ENCODE data around the gene BCAT1.
"Not testable (repeated sequence)": the region's sequence is repeated elsewhere in the genome, so short reads cannot be mapped to it uniquely, and the experiment has no call there.

The BCAT1 gene

DNA sequence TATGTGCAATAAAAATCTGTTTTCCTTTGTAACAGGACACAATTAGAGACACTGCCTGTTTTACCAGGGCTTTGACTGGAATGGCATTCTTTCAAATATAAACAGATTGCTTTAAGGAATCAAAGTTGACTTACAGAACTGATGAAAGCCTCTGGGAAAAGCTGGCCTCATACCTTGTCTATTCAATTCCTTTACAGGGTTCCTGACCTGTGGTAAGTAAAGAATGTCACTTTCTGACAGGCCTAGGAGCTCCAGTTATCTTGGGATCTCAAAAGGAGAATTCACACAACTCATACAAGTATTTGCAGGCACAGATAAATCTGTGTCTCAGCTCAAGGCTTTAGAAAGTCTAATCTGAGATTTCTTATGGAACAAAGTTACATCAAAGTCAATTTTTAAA lies 88.4 kb downstream of the BCAT1 start:
- DNase-seq (ENCODE audit: low read depth in 2 of 2): no peak

- DNase-seq (ENCODE audit: low read depth in 2 of 2): no peak
Observed at GRCh38 chr12:24856541-24856940, 92.4 kb downstream of the BCAT1 start.

DNA sequence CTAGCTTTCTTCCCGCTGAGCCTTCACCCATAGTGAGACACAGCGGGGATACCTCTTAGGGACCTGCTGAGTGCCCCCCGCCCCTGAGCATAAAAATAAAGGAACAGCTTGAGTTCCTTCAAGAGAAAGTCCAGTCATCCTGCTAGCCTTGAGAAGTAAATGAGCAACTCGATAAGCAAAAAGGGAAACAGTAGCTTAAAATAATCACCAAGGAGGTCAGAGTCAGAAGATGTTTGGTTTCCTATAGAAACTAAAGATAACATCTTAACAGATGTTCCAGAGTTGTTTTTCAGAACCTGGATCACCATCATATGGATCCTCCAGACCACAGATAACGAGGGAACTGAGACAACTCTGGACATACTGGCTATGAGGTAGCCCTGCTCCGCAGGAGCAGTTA lies 94.0 kb downstream of the BCAT1 start:
- DNase-seq (ENCODE audit: low read depth in 2 of 2): no peak

DNA sequence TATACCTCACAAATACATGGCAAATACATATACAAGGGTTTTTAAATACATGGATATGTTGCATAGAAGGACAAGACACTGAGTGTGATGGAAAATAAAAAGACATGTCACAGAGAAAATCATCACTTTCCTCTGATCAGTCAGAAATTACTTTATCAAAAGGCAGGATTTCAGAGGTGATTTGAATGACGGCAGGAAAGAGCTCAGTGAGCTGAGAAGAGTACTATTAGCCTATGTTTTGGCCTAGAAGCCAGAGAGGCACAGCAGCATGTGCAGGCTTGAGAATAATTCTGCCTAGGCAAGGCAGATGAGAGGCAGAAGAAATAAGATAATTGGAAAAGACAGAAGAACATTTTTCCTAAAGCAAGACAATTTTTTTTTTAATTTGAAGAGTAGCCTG lies 94.9 kb downstream of the BCAT1 start:
- DNase-seq (ENCODE audit: low read depth in 2 of 2): no peak

DNA sequence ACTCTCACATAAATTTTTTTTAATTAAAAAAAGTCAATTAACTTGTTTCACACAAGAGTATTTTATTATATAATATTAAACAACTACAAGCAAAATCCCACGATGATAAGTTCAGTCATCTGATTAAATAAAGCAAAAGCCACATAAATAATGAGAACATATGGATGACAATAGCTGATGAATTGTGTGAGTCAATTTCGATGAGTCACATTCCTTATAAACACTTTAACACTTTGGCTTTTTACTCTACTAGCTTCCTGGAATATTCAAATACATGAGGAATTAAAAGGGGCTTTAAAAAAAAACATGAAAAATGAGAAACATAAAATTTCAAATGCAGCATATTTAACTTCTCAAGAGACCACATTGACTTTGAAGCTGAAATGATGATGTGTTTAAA lies 95.3 kb downstream of the BCAT1 start:
- DNase-seq (ENCODE audit: low read depth in 2 of 2): no peak

DNA sequence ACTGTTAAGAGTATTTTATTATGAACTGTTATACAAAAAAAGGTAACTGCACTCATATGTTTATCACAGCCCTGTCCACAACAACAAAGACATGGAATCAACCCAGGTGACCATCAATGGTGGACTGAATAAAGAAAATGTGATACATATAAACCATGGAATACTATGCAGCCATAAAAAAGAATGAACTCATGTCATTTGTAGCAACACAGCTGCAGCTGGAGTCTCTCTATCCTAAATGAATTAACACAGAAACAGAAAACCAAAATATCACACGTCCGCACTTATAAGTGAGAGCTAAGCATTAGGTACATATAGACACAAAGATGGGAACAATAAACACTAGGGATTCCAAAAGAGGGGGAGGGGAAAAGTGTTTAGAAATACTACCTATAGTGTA lies 95.8 kb downstream of the BCAT1 start:
- no peak for DNase-seq (ENCODE audit: low read depth in 2 of 2)

DNA sequence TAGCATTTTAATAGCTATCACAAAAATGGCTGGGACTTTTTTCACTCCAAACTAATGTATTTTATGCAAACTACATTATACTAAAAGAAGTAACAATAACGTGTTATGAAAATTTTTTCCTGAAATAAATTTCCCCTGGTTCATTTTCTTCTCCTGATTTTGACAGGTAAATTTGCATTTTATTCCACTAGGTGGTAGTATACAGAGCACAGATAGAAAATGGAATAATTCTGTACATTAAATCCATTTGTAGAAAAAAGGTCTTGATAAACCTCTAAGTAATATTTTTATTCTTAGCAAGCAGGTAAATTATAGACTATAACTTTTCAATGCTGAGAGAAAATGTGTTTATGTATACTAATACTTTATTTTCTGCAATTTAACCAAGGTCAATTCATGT lies 96.5 kb downstream of the BCAT1 start:
- no peak for DNase-seq (ENCODE audit: low read depth in 2 of 2)

GRCh38 chr12:24851883-24852282 lies 97.0 kb downstream of the BCAT1 start:
- not testable (repeated sequence) for DNase-seq (ENCODE audit: low read depth in 2 of 2)

DNA sequence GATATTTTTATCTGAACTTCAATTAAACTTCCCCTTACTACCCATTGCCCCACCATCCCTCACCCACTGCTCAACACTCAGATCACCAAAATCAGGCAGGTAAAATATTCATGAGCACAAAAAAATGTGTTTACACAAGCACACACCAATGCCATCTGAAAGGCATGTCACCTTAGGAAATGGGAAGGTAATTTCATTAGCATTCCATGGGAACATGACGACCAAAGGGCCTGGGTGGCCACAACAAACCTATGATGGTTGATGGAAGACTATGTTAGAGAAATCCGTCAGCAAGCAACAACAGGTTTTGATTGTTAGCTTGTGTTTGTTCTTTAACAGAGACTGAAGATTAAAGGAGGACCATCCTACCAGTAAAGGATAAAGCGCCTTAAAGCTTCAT lies 97.6 kb downstream of the BCAT1 start:
- DNase-seq (ENCODE audit: low read depth in 2 of 2): no peak

- DNase-seq (ENCODE audit: low read depth in 2 of 2): no peak
Observed at GRCh38 chr12:24850496-24850895, 98.4 kb downstream of the BCAT1 start.

DNA sequence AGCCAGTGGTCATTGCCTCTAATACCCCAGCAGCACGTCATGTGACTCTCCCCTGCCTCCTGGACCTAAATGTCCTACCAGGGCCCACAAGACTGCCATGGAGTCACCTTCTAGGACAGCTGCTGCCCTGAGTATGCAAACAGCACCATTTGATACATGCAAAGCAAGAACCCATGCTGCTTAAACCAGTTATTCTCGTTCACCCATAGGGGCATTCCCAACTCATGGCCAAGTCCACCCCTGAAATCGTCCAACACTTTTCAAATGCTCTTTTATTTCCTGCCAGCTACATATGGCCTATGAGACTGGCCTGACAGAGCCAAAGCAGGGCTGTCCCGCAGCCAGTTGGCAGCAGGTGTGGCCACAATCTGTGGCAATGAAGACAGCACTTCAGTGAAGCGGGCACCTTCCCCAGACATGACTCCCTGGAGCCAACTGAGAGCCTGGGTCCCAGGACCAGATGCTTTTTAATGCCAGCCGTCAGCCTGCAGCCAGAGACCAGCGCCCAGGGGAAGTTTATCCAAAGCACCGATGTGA lies 99.9 kb downstream of the BCAT1 start:
- no peak for DNase-seq (ENCODE audit: low read depth in 2 of 2)

DNA sequence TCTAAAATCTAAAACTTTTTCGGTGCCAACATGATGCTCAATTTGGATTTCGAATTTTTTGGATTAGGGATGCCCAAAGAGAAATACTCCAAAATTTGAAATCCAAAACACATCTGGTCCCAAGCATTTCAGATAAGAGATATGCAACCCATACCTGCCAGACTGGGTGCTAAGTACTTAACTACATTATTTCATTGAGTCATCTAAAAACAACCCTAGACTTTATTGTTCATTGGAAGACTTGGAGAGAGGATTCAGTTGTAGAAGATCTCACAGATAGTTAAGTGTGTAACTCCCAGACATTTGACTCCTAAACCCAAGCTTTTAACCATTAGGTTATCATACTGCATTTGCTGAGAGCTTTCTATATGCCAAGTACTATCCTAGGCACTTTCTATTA lies 102.2 kb downstream of the BCAT1 start:
- DNase-seq (ENCODE audit: low read depth in 2 of 2): no peak

GRCh38 chr12:24845615-24846014 lies 103.3 kb downstream of the BCAT1 start:
- no peak for DNase-seq (ENCODE audit: low read depth in 2 of 2)

DNA sequence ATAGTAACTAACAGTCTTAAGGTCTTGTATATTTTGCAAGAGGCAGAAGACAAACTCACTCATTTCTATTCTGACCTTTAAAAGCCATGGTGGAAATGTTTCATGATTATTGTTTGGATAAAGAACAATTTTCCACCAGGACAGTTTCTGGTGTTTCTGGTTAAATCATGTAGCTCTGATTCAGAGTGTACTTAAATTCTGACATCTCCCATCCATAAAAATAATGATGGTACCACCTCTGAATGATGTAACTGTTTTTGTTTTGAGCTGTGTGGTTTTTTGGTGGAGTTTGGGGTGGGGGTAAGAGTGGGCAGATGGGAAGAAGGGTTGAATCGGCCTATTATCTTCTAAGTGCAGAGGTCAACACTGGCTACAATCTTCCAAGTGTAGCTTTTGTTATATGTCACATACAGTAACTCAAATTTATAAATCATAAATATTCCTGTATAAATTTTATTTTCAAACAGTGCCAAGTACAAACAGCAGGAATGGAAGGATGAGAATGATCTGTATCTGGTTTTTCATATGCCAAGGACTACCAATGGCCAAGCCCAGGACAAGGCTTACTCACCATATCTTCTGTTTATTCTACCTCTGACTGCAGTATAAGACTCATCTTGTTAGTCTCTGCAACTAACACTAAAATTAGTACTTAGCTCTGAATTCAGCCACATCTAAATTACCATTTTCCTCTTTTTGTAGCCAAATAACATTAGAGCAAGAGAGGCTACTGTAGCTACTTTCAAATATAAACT lies 108.7 kb downstream of the BCAT1 start:
- DNase-seq (ENCODE audit: low read depth in 2 of 2): no peak

DNA sequence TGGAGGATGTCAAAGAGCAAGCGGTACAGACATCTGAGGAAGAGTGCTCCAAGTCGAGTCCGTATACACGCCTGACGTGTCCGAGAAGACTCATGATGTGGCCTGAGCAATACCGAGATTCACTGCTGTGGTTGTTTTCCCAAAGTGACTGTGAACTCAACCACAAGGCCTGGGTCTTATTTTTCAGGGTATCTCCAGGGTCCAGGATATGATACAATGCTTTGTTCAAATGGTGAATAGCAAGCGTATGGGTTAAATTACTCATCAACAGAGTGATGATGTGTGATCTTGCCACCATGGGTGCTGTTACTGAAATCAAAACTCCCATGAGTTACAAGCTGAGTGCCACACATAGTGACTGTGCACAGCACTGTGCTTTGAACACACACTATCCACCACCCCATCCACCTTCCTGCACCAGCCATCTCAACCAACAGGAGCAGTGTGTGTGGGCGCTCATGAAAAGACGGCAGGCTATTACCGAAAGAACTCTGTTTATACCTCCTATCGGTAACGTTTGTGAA lies 109.6 kb downstream of the BCAT1 start:
- no peak for DNase-seq (ENCODE audit: low read depth in 2 of 2)

DNA sequence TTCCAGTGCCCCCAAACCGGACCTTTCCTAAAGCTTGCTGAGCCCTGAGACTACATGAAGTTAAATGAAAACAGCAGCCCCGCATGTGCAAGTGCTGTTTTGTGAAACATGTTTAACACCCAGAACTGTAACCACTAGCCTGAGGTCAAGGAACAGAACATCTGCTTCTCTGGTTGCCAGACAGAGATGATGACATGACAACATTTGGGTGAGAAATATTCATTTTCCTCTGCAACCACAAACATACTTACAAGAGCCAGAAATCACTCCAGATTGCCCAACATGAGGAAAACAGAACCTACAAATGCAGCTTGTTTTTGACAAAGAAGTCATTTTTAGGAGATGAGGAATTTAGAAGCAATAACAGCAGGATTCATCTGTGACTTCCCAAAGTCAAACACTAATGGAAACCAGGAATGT lies 110.4 kb downstream of the BCAT1 start:
- DNase-seq (ENCODE audit: low read depth in 2 of 2): no peak

DNA sequence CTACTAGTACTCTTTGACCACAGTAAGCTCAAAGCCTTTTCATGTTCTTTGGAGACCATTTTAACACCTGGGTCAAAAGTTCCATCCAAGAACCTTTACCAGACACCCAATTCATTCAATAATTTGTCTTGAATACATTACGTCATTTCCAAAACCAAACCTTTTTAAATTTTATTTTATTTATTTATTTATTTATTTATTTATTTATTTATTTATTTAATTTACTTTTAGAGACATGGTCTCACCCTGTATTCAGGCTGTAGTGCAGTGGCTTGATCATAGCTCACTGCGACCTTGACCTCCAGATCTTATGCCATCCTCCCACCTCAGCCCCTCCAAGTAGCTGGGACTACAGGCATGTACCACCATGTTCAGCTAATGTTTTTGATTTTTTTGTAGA lies 113.5 kb downstream of the BCAT1 start:
- DNase-seq (ENCODE audit: low read depth in 2 of 2): no peak

DNA sequence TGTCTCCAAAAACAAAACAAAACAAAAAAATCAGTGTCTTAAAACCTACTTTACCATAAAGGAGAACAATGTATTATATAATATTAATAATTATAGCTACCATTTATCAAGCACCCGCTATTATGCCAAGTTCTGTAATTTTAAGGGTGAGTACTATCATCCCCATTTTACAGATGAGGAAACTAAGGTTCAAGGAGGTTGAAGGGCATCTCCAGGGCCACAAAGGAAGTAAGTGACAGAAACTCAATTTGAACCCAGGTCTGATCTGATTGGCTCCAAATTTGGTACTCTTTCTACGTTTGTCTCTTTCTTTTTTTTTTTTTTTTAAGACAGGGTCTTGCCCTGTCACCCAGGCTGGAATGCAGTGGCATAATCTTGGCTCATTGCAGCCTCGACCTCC lies 115.4 kb downstream of the BCAT1 start:
- no peak for DNase-seq (ENCODE audit: low read depth in 2 of 2)

DNA sequence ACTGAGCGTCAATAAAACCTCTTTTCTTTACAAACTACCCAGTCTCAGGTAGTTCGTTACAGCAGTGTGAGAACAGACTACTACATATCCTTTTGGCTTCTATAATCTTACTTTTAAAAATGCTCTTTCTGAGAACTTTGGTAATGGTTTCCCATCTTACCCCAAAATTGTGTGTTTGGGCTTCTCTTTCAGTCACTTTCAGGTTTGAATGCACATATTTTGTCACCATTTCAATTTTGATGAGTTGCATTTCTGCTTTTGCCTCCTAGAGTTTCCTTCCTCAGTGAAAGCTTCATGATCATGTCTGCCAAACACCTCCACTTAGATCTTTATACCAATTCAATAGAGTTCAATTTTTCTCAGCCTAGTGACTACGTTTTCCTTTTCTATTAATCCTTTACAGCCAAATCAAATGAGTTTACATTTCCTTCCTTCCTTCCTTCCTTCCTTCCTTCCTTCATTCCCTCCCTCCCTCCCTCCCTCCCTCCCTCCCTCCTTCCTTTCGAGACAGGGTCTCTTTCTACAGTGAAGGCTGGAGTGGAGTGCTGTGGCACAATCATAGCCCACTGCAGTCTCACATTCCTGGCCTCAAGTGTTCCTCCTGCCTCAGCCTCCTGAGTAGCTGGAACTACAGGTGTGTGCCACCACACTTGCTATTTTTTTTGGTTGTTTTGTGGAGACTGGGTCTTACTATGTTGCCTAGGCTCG lies 124.9 kb downstream of the BCAT1 start:
- no peak for DNase-seq (ENCODE audit: low read depth in 2 of 2)

DNA sequence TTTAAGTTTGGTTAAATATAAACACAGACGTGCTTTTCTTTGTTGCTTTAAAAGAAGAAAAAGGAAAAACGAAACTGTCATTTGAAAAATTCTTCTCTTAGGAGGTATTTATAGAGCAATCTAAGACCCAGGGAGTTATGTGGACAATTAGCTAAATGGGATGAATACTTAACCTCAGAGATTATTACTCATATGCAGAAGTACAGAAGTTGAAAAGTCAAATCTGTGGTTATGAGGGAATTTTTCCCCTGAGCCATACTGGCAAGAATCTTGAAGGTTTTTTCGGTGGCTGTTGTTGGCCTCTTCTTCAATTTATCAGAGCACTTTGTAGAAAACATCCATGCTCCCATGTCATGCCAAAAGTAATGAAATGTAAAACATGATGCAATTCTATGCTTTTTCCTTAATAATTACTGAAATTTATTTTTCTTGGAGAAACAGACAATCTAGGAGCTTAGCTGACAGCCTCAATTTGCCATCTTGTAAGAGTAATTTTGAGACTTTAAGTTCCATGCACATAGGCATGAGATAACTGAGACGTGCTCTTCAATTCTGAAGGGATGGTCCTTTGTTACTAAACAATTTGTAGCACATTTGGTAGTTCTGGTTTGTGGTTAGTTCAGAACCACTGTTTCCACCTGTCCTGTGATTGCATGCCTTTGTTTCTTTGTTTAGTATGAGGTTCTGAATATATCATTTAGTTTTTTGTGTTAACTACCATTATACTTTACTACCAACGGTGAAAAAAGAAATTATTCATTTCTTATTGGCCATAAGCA lies 126.6 kb downstream of the BCAT1 start:
- no peak for DNase-seq (ENCODE audit: low read depth in 2 of 2)

DNA sequence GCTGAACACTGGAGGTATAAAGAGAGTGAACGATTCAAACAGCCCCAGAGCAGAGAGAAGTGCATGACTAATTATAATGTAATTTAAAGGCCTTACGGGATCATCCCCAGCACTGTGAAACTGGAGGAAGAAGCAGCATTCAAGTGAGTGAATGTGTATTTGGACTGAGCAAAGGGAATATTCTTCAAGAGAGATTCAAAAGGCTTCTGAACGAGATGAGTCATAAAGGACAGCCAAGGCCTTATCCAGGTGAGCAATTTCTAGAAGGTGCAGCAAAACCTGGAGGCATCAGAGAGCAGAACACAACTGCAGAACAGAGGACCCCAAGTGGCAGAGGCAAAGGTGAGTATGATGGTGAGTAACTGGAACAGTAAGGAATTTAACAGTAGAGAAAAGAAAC lies 127.2 kb downstream of the BCAT1 start:
- no peak for DNase-seq (ENCODE audit: low read depth in 2 of 2)

GRCh38 chr12:24820872-24821271 lies 128.0 kb downstream of the BCAT1 start:
- DNase-seq (ENCODE audit: low read depth in 2 of 2): no peak

Measured in stimulated activated CD8-positive, alpha-beta memory T cell treated with anti-CD3 and anti-CD28 coated beads, Interleukin-7, amount 100 ng/mL, for 1 hour (primary cell).